Esophagus muscularis mucosa (tissue), 3 donors: ENCODE data around the gene H6PD.

ENCODE experiments used
- CTCF ChIP-seq, 3 experiments: fragments of 200-600 bp in 2 of 3; fragments of 450-650 bp in 1 of 3; sonication (generic) in 2 of 3; IDR thresholded peaks; one replicate each; pipeline ENCODE4 v1.5.1; 2017 to 2019; ENCODE audit warnings: antibody characterized with exemption in 3 of 3, mild to moderate bottlenecking in 2 of 3, moderate library complexity in 1 of 3
- POLR2A ChIP-seq: fragments of 450-650 bp; IDR thresholded peaks from one replicate; pipeline ENCODE4 v1.6.1; 2017; ENCODE audit warnings: antibody characterized with exemption, moderate library complexity, mild to moderate bottlenecking, low read depth

- TF ChIP-seq CTCF (IDR thresholded peaks at IDR 0.05), result no peak
- no peak for TF ChIP-seq POLR2A
Measured at GRCh38 chr1:9229549-9229948, 5.0 kb upstream of the H6PD start.
